Brain microvascular endothelial cell (primary cell): ENCODE measurements around the gene WDR26.

Source experiments
- DNase-seq: peaks from one replicate; pipeline ENCODE4 v3.0.0-alpha.2; 2020
- H3K27ac ChIP-seq: fragments of 250-450 bp; sonication (Bioruptor Pico); 2 replicates; pipeline ENCODE4 v1.5.1; 2020; ENCODE audit warnings: mild to moderate bottlenecking, moderate library complexity
- H3K27me3 ChIP-seq: fragments of 250-450 bp; sonication (Bioruptor Pico); replicated peaks from 2 replicates; pipeline ENCODE4 v1.5.1; 2020; ENCODE audit warnings: mild to moderate bottlenecking
- H3K36me3 ChIP-seq: fragments of 250-450 bp; sonication (Bioruptor Pico); replicated peaks from 2 replicates; pipeline ENCODE4 v1.5.1; 2020; ENCODE audit warnings: mild to moderate bottlenecking
- H3K4me3 ChIP-seq: 2 replicates; pipeline ENCODE4 v1.5.1; 2011; ENCODE audit warnings: low read depth, mild to moderate bottlenecking, control low read depth, low read length, moderate library complexity
- in situ Hi-C: cut with HindIII; loops from 2 replicates; pipeline ENCODE4 v1.10.0; 2017; ENCODE audit warnings: low sequenced_read_pairs, low pct_ligation_motif_present
- TF ChIP-seq, protein P1 (sequence below): IDR thresholded peaks from 2 replicates; pipeline ENCODE4 v1.5.1; 2011; ENCODE audit warnings: low read depth, mild to moderate bottlenecking, moderate library complexity, low read length, control low read depth, inconsistent platforms; ENCODE audit errors: missing control alignments

Gene WDR26

DNA sequence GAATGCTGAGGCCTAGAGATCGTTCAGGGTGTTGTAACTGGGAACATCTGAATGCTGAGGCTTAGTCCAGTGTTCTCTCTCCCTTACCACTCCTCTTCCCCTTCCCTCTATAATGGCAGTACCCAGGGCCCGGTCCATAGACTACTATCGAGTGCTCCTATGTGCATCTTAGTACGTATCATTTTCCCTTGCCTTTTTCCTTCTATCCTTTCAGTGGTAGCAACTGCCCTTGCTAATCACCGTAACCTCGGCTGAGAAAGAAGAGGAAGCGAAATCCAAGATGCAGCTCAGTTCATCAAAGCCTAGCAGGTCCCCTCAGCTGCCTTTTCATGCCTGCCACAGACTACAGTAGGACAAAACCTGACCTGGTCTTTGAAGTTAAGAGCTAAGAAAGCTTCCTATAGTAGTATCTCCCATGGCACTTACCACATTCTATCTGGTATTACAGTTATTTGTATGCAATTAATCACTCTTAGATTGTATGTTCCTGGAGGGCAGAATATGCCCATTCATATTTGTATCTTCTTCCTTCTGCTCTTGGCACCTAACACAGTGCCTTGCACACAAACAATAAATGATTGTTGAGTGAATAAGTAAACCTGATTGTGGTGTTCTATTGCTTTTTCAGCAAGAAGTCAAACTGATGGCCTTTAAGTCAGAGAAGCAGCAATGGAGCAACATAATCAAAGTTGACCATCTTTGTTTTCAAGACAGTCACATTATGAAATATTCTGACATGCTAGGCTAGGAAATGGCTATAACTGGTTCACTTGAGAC is 55.6 kb downstream of the WDR26 start:
- Histone ChIP-seq H3K27me3 (no peaks in the 10 kb centered on the region), H3K36me3 (peaks cover 12% of the 10 kb centered on the region), H3K27ac (no peak overlapping the region), H3K4me3 (no peak overlapping the region)
- TF ChIP-seq, protein P1, sequence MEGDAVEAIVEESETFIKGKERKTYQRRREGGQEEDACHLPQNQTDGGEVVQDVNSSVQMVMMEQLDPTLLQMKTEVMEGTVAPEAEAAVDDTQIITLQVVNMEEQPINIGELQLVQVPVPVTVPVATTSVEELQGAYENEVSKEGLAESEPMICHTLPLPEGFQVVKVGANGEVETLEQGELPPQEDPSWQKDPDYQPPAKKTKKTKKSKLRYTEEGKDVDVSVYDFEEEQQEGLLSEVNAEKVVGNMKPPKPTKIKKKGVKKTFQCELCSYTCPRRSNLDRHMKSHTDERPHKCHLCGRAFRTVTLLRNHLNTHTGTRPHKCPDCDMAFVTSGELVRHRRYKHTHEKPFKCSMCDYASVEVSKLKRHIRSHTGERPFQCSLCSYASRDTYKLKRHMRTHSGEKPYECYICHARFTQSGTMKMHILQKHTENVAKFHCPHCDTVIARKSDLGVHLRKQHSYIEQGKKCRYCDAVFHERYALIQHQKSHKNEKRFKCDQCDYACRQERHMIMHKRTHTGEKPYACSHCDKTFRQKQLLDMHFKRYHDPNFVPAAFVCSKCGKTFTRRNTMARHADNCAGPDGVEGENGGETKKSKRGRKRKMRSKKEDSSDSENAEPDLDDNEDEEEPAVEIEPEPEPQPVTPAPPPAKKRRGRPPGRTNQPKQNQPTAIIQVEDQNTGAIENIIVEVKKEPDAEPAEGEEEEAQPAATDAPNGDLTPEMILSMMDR: no peak
- in situ Hi-C loops: no loop called here
- no peak for DNase-seq

DNA sequence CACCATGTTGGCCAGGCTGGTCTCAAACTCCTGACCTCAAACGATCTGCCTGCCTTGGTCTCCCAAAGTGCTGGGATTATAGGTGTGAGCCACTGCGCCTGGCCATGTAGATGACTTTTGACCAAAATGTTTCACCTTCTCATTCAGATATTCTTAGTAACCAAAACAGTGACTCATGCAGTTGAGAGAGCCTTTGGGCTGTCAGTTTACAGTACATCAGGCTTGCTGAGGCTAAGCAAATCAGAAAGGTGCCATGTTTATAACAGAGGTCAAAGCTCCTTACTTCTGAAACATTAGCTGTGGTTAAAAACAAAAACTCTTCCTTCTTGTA is 57.0 kb downstream of the WDR26 start:
- TF ChIP-seq, protein P1: no peak
- Histone ChIP-seq H3K36me3 (peaks cover 14% of the 10 kb centered on the region), H3K27ac (no peak overlapping the region), H3K4me3 (no peak overlapping the region), H3K27me3 (no peaks in the 10 kb centered on the region)
- peak; percentile 38 for DNase-seq
- in situ Hi-C loops: no loop called here

DNA sequence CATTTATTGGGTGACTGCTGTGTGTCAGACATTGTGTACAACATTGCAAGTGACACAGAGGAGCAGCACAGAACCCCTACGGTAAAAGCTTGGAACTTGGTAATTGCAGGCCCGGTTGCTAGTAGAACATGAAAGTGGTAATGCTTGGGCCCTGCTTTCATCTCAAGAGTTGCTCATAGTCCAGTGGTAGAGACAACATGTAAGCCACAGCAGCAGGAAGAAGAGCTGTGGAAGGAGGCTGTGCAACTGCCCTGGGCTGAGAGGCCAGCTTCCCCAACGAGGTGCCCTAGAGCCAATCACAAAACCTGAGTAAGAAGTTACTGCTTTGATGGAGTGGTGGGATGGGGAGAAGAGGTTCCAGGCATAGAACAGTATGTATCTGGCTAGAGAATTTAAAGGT is 59.5 kb downstream of the WDR26 start:
- Histone ChIP-seq H3K36me3 (peaks cover 23% of the 10 kb centered on the region), H3K27ac (no peak overlapping the region), H3K27me3 (no peaks in the 10 kb centered on the region), H3K4me3 (no peak overlapping the region)
- TF ChIP-seq, protein P1: no peak
- in situ Hi-C loops: no loop called here
- no peak for DNase-seq

DNA sequence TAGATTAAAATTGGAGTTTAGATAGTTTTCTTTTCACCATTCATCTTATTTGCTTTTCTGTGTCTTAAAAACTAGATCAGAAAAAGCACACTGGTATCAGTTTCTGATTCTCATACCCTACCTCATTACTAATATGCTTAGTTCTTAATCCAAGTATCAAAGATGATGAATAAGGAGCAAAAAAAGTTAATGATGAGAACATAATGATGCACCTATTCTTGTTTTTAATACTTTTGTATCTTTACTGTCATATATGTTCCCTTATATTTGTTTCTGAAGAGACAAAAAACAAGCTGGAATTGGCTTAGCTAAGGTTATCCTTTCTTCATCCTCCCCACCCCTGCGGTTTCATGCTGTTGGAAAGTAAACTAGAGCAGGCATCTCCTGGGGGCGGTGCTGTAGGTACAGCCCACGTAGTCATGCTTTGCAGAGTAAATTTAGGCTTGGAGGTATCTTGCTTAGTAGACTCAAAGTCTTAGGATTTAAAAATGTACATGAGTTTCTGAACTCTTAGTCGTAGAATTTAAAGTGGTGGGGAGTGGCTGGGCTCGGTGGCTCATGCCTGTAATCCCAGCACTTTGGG is 61.5 kb downstream of the WDR26 start:
- in situ Hi-C loops: no loop called here
- Histone ChIP-seq H3K36me3 (peaks cover 23% of the 10 kb centered on the region), H3K27me3 (no peaks in the 10 kb centered on the region), H3K4me3 (no peak overlapping the region), H3K27ac (no peak overlapping the region)
- no peak for DNase-seq
- TF ChIP-seq, protein P1: no peak

DNA sequence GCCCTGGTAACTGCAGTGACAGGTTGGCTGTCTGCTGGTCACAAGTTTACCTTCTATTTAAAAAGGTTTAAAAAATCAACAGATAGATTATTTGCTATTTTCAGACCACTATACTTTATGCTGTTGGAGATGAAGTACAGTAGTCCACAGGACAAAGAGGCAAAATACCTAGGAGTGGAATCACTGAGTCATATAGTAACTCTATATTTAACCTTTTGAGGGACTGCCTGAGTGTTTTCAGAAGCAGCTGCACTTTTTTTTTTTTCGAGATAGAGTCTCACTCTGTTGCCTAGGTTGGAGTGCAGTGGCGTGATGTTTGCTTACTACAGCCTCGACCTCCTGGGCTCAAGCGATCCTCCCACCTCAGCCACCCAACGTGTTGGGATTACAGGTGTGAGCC is 66.2 kb downstream of the WDR26 start:
- Histone ChIP-seq H3K27ac (no peak overlapping the region), H3K4me3 (no peak overlapping the region), H3K36me3 (peaks cover 21% of the 10 kb centered on the region), H3K27me3 (no peaks in the 10 kb centered on the region)
- DNase-seq: no peak
- TF ChIP-seq, protein P1: no peak
- in situ Hi-C loops: no loop called here
